ENCODE measurements around the gene IL1RAP. TPM values are rescaled to one million over a fixed set of nuclear protein-coding genes. Genes with fewer than 3 reads are reported as not detected.

The IL1RAP gene
- total RNA-seq, 2 experiments from 2014 or later = 2.1 to 5.6 TPM

GRCh38 chr3:190534386-190534785, 20.5 kb downstream of the IL1RAP start:
- H3K9me3 ChIP-seq (ENCODE audit: low read length) = no peaks in the 10 kb centered on the region
- ChIA-PET POLR2A (interaction anchor here (0.7 kb wide), 1 partner anchor 94 kb away, joined by 4 read pairs; no protein-coding TSS in a partner anchor), CTCF (ENCODE audit: unreplicated experiment) (no interaction called here)
- H2AFZ ChIP-seq (ENCODE audit: low read length) = no peak overlapping the region
- no TSS peak for BruUV-seq (replicated peaks)
- H3K79me2 ChIP-seq (ENCODE audit: insufficient read depth, low read depth, low read length) = no peaks in the 10 kb centered on the region
- no peak for DNase-seq (ENCODE audit: low spot score)
- H4K20me1 ChIP-seq (ENCODE audit: insufficient read depth, low read length) = no peaks in the 10 kb centered on the region
- H3K9me2 ChIP-seq (ENCODE audit: insufficient read depth, low read length) = no peaks in the 10 kb centered on the region
- no peak overlapping the region for H3K4me3 ChIP-seq (ENCODE audit: low read depth, low read length, poor library complexity, severe bottlenecking)
- no peak overlapping the region for H3K4me2 ChIP-seq (ENCODE audit: low read length)
- no peaks in the 10 kb centered on the region for H3K4me1 ChIP-seq (ENCODE audit: insufficient read depth, low read length, poor library complexity, severe bottlenecking)
- H3K36me3 ChIP-seq (ENCODE audit: insufficient read depth, low read length) = no peaks in the 10 kb centered on the region
- intact Hi-C loops (cut with micrococcal nuclease; ENCODE audit: unreplicated experiment) = no loop called here
- H3K27ac ChIP-seq (ENCODE audit: low read depth, low read length, poor library complexity, severe bottlenecking) = no peak overlapping the region
- TF ChIP-seq EZH2phosphoT487 (IDR thresholded peaks at IDR 0.05; ENCODE audit: borderline replicate concordance, low read depth, low read length) = no peak
- no peak for TF ChIP-seq CTCF (conservative IDR thresholded peaks at IDR 0.05; ENCODE audit: low read length)

GRCh38 chr3:190534986-190535385, 21.1 kb downstream of the IL1RAP start:
- no peaks in the 10 kb centered on the region for H3K9me2 ChIP-seq (ENCODE audit: insufficient read depth, low read length)
- no peak overlapping the region for H3K27ac ChIP-seq (ENCODE audit: low read depth, low read length, poor library complexity, severe bottlenecking)
- TF ChIP-seq EZH2phosphoT487 (IDR thresholded peaks at IDR 0.05; ENCODE audit: borderline replicate concordance, low read depth, low read length) (no peak), CTCF (conservative IDR thresholded peaks at IDR 0.05; ENCODE audit: low read length) (no peak)
- no peak overlapping the region for H3K4me3 ChIP-seq (ENCODE audit: low read depth, low read length, poor library complexity, severe bottlenecking)
- H3K79me2 ChIP-seq (ENCODE audit: insufficient read depth, low read depth, low read length) = no peaks in the 10 kb centered on the region
- H3K36me3 ChIP-seq (ENCODE audit: insufficient read depth, low read length) = no peaks in the 10 kb centered on the region
- DNase-seq (ENCODE audit: low spot score) = no peak
- CTCF ChIA-PET (ENCODE audit: unreplicated experiment) = no interaction called here
- no TSS peak for BruUV-seq (replicated peaks)
- POLR2A ChIA-PET = interaction anchor here (0.6 kb wide), 1 partner anchor 13 kb away, joined by 3 read pairs; no protein-coding TSS in a partner anchor
- H4K20me1 ChIP-seq (ENCODE audit: insufficient read depth, low read length) = no peaks in the 10 kb centered on the region
- no peaks in the 10 kb centered on the region for H3K4me1 ChIP-seq (ENCODE audit: insufficient read depth, low read length, poor library complexity, severe bottlenecking)
- H3K4me2 ChIP-seq (ENCODE audit: low read length) = no peak overlapping the region
- no peaks in the 10 kb centered on the region for H3K9me3 ChIP-seq (ENCODE audit: low read length)
- intact Hi-C loops (cut with micrococcal nuclease; ENCODE audit: unreplicated experiment) = no loop called here
- H2AFZ ChIP-seq (ENCODE audit: low read length) = no peak overlapping the region

GRCh38 chr3:190537146-190537545, 23.3 kb downstream of the IL1RAP start:
- DNase-seq (ENCODE audit: low spot score) = no peak
- Histone ChIP-seq H4K20me1 (ENCODE audit: insufficient read depth, low read length) (no peaks in the 10 kb centered on the region), H3K4me2 (ENCODE audit: low read length) (no peak overlapping the region), H3K4me1 (ENCODE audit: insufficient read depth, low read length, poor library complexity, severe bottlenecking) (no peaks in the 10 kb centered on the region), H3K36me3 (ENCODE audit: insufficient read depth, low read length) (no peaks in the 10 kb centered on the region), H3K27ac (ENCODE audit: low read depth, low read length, poor library complexity, severe bottlenecking) (no peak overlapping the region), H3K9me2 (ENCODE audit: insufficient read depth, low read length) (no peaks in the 10 kb centered on the region), H3K79me2 (ENCODE audit: insufficient read depth, low read depth, low read length) (no peaks in the 10 kb centered on the region), H3K4me3 (ENCODE audit: low read depth, low read length, poor library complexity, severe bottlenecking) (no peak overlapping the region), H3K9me3 (ENCODE audit: low read length) (no peaks in the 10 kb centered on the region), H2AFZ (ENCODE audit: low read length) (no peak overlapping the region)
- ChIA-PET CTCF (ENCODE audit: unreplicated experiment) (no interaction called here), POLR2A (interaction anchor here (0.6 to 0.7 kb wide), 2 partner anchors 30 to 1738 kb away, joined by 3 to 4 read pairs; no protein-coding TSS in a partner anchor)
- TF ChIP-seq EZH2phosphoT487 (IDR thresholded peaks at IDR 0.05; ENCODE audit: borderline replicate concordance, low read depth, low read length) (no peak), CTCF (conservative IDR thresholded peaks at IDR 0.05; ENCODE audit: low read length) (no peak)
- no TSS peak for BruUV-seq (replicated peaks)
- intact Hi-C loops (cut with micrococcal nuclease; ENCODE audit: unreplicated experiment) = no loop called here
